Panc1 (cell line): ENCODE results near the gene ZNF710. TPM values are rescaled to one million over a fixed set of nuclear protein-coding genes. Genes with fewer than 3 reads are reported as not detected.

Experiments used
- ATAC-seq: fragments of 200-7000 bp; cut with Tn5 transposase; 2 replicates; pipeline ENCODE4 v1.9.1; 2020; ENCODE audit warnings: mild to moderate bottlenecking, moderate library complexity
- BruUV-seq: library from RNA; stranded (reverse); fragments of 400-500 nt; replicated peaks from 2 replicates; lab custom pipeline; 2021; lab: Mats Ljungman, UMichigan
- CTCF ChIA-PET: fragments of 300-600 bp; sonication (Branson Sonifier 250); formaldehyde crosslinking; loops from one replicate; lab custom pipeline; 2022; ENCODE audit warnings: antibody characterized with exemption; lab: Charles Lee
- POLR2A ChIA-PET: fragments of 300-600 bp; sonication (Branson Sonifier 250); formaldehyde crosslinking; loops from one replicate; lab custom pipeline; 2022; ENCODE audit warnings: antibody characterized with exemption; lab: Charles Lee
- DNase-seq: peaks from one replicate; pipeline ENCODE4 v3.0.0-alpha.2; 2010; ENCODE audit warnings: low read depth, low spot score
- H3K27ac ChIP-seq: 2 replicates; pipeline ENCODE4 v1.5.1; 2011; ENCODE audit warnings: mild to moderate bottlenecking, low read length, inconsistent platforms
- H3K27me3 ChIP-seq: fragments of 200-500 bp; sonication (Bioruptor generic); 2 replicates; pipeline ENCODE4 v1.6.0; 2014; ENCODE audit warnings: low read length, inconsistent platforms; ENCODE audit not compliant: control insufficient read depth, insufficient read depth
- H3K36me3 ChIP-seq: fragments of 200-500 bp; sonication (Bioruptor generic); 2 replicates; pipeline ENCODE4 v1.5.1; 2014; ENCODE audit warnings: inconsistent platforms, mild to moderate bottlenecking, low read length, moderate library complexity; ENCODE audit not compliant: control insufficient read depth, insufficient read depth
- H3K4me1 ChIP-seq: 2 replicates; pipeline ENCODE4 v1.5.1; 2011; ENCODE audit warnings: inconsistent platforms, mild to moderate bottlenecking, low read length, moderate library complexity; ENCODE audit not compliant: control insufficient read depth, insufficient read depth
- H3K4me3 ChIP-seq, 2 experiments: 2 replicates each; pipeline ENCODE4 v1.5.1; 2011 to 2012; ENCODE audit warnings: low read depth in 2 of 2, low read length in 2 of 2, mild to moderate bottlenecking in 2 of 2, inconsistent platforms in 1 of 2, moderate library complexity in 1 of 2
- H3K9me3 ChIP-seq: fragments of 200-500 bp; sonication (Bioruptor generic); 2 replicates; pipeline ENCODE4 v1.5.1; 2014; ENCODE audit warnings: low read depth, mild to moderate bottlenecking, inconsistent platforms, low read length, moderate library complexity; ENCODE audit not compliant: control insufficient read depth, insufficient read depth
- POLR2AphosphoS5 ChIP-seq: IDR thresholded peaks from 2 replicates; pipeline ENCODE4 v1.6.1; 2012; ENCODE audit warnings: mild to moderate bottlenecking, low read depth, low read length, moderate library complexity
- REST ChIP-seq, 2 experiments: IDR thresholded peaks; 2 replicates each; pipeline ENCODE4 v1.6.1; 2011 to 2012; ENCODE audit warnings: low read depth in 2 of 2, control low read depth in 1 of 2, low read length in 1 of 2, mild to moderate bottlenecking in 1 of 2, moderate library complexity in 1 of 2; ENCODE audit not compliant: insufficient read depth in 1 of 2
- SIN3A ChIP-seq: IDR thresholded peaks from 2 replicates; pipeline ENCODE4 v1.6.1; 2012; ENCODE audit warnings: low read depth, mild to moderate bottlenecking, low read length, moderate library complexity, borderline replicate concordance; ENCODE audit not compliant: insufficient read depth
- TCF7L2 ChIP-seq: IDR thresholded peaks from 2 replicates; pipeline ENCODE4 v1.6.1; 2011; ENCODE audit warnings: mild to moderate bottlenecking, low read depth, low read length, inconsistent platforms
- in situ Hi-C: cut with HindIII; loops from 2 replicates; pipeline ENCODE4 v1.10.0; 2016; ENCODE audit warnings: low sequenced_read_pairs, low pct_unique_long_range_greater_than_20kb
- intact Hi-C: fragments of 100-400 bp; cut with micrococcal nuclease; formaldehyde crosslinking; loops from one replicate; pipeline ENCODE4 v1.10.0; 2022; ENCODE audit not compliant: unreplicated experiment
- total RNA-seq: library from RNA; stranded (reverse); gene quantifications from one replicate; pipeline ENCODE4 v1.2.1, GENCODE V29; 2021; ENCODE audit not compliant: unreplicated experiment
- TF ChIP-seq, protein P1 (sequence below): fragments of 450-650 bp; IDR thresholded peaks from 2 replicates; pipeline ENCODE4 v1.5.1; 2017; ENCODE audit warnings: mild to moderate bottlenecking

ZNF710 gene
- total RNA-seq, 1 experiment from 2014 or later: 15.8 TPM

- POLR2A ChIA-PET: interaction anchor here (0.5 kb wide), 1 partner anchor 178 kb away, joined by 4 read pairs; no protein-coding TSS in a partner anchor
- Histone ChIP-seq H3K4me1 (peaks cover 53% of the 10 kb centered on the region), H3K9me3 (no peaks in the 10 kb centered on the region), H3K36me3 (no peaks in the 10 kb centered on the region), H3K27me3 (no peaks in the 10 kb centered on the region), H3K4me3 (no peak overlapping the region), H3K27ac (peak overlapping the region; percentile 93)
- in situ Hi-C loops (no loop called here), intact Hi-C loops (loop anchor here (5.0 kb wide), 1 partner anchor 69 kb away; no protein-coding TSS in a partner anchor)
- ATAC-seq (no peak), DNase-seq (no peak)
- TF ChIP-seq, protein P1, sequence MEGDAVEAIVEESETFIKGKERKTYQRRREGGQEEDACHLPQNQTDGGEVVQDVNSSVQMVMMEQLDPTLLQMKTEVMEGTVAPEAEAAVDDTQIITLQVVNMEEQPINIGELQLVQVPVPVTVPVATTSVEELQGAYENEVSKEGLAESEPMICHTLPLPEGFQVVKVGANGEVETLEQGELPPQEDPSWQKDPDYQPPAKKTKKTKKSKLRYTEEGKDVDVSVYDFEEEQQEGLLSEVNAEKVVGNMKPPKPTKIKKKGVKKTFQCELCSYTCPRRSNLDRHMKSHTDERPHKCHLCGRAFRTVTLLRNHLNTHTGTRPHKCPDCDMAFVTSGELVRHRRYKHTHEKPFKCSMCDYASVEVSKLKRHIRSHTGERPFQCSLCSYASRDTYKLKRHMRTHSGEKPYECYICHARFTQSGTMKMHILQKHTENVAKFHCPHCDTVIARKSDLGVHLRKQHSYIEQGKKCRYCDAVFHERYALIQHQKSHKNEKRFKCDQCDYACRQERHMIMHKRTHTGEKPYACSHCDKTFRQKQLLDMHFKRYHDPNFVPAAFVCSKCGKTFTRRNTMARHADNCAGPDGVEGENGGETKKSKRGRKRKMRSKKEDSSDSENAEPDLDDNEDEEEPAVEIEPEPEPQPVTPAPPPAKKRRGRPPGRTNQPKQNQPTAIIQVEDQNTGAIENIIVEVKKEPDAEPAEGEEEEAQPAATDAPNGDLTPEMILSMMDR: no peak
- TF ChIP-seq POLR2AphosphoS5: no peak
- no peak for TF ChIP-seq TCF7L2
- TF ChIP-seq REST (IDR thresholded peaks at IDR 0.05; ENCODE audit: insufficient read depth in 1 of 2, low read depth in 2 of 2, low read length in 1 of 2): no peak
- no peak for TF ChIP-seq SIN3A
- CTCF ChIA-PET: no interaction called here
- BruUV-seq: no TSS peak
Observed at GRCh38 chr15:90003736-90004135, 2.6 kb downstream of the ZNF710 start.

- Histone ChIP-seq H3K36me3 (no peaks in the 10 kb centered on the region), H3K27ac (peak overlapping the region; percentile 93), H3K4me1 (peaks cover 48% of the 10 kb centered on the region), H3K9me3 (no peaks in the 10 kb centered on the region), H3K4me3 (no peak overlapping the region), H3K27me3 (no peaks in the 10 kb centered on the region)
- intact Hi-C loops (loop anchor here (5.0 kb wide), 1 partner anchor 68 kb away; no protein-coding TSS in a partner anchor), in situ Hi-C loops (no loop called here)
- ATAC-seq (no peak), DNase-seq (no peak)
- TSS peak; percentile 42 for BruUV-seq
- TF ChIP-seq TCF7L2 (no peak), REST (IDR thresholded peaks at IDR 0.05; ENCODE audit: insufficient read depth in 1 of 2, low read depth in 2 of 2, low read length in 1 of 2) (no peak), SIN3A (no peak), POLR2AphosphoS5 (no peak)
- TF ChIP-seq, protein P1: no peak
- ChIA-PET POLR2A (interaction anchor here (0.6 kb wide), 1 partner anchor 78 kb away, joined by 5 read pairs; no protein-coding TSS in a partner anchor), CTCF (interaction anchor here (0.9 kb wide), 1 partner anchor 106 kb away, joined by 4 read pairs; no protein-coding TSS in a partner anchor)
Observed at GRCh38 chr15:90004252-90004651, 3.1 kb downstream of the ZNF710 start.
